Right cardiac atrium (tissue), 5 donors: ENCODE measurements around the gene SMARCA4. TPM values are rescaled to one million over a fixed set of nuclear protein-coding genes. Genes with fewer than 3 reads are reported as not detected.

ENCODE experiments used
- ATAC-seq, 2 donors: fragments of 200-7000 bp; cut with Tn5 transposase; one replicate each; pipeline versions ENCODE4 v1.8.0 to v1.9.1; 2020; ENCODE audit warnings: moderate library complexity in 2 of 2, mild to moderate bottlenecking in 1 of 2
- DNase-seq, 3 donors: peaks; one replicate each; pipeline ENCODE4 v3.0.0-alpha.2; 2020
- H3K27ac ChIP-seq: one replicate; pipeline ENCODE4 v1.5.1; 2013; ENCODE audit warnings: mild to moderate bottlenecking, low read length, control low read depth, moderate library complexity
- H3K27me3 ChIP-seq: one replicate; pipeline ENCODE4 v1.6.1; 2013; ENCODE audit not compliant: control insufficient read depth, insufficient read depth
- H3K4me1 ChIP-seq: one replicate; pipeline ENCODE4 v1.6.1; 2013; ENCODE audit warnings: low read length; ENCODE audit not compliant: control insufficient read depth, insufficient read depth
- H3K4me3 ChIP-seq: one replicate; pipeline ENCODE4 v1.5.1; 2013; ENCODE audit warnings: low read length, control low read depth
- H3K9me3 ChIP-seq: one replicate; pipeline ENCODE4 v1.6.1; 2013; ENCODE audit warnings: low read length; ENCODE audit not compliant: control insufficient read depth
- WGBS: extraction: QIAGEN DNeasy Blood & Tissue Kit; methylation state at CpG from one replicate; pipeline ENCODE4 v1.1.7; 2013; 5-methylcytosine and 5-hydroxymethylcytosine counted together
- intact Hi-C, 4 donors: fragments of 100-400 bp; cut with DNase I; formaldehyde crosslinking; loops; one replicate each; pipeline versions ENCODE4 v1.11.0 to v1.14.0; 2022 to 2023
- polyA plus RNA-seq: library from polyadenylated mRNA; stranded (reverse); fragments of 200-250 nt; gene quantifications from one replicate; pipeline ENCODE4 v1.2.3, GENCODE V29; 2013
- total RNA-seq, 4 donors: library from RNA; stranded (reverse); fragmentation: NEBNext Ultra II Directional; extraction: Animal tissue kit (Norgen Biotek cat#: 25700); gene quantifications; one replicate each; pipeline ENCODE4 v1.2.1, GENCODE V29; 2021
- donor health status: healthy with polysubstance abuse.
- donor health status: DM: no; HTN: yes; CAD: no.
- donor health status: DM: no; HTN: no; CAD: no.
- donor health status: DM: no; HTN: yes; CAD: no; lungs with severe emphysema.
- donor health status: DM: yes; HTN: yes; CAD: no.

SMARCA4 gene
- total and polyA plus RNA-seq, 5 donors = 33.1 to 49.6 (median 44.4) TPM

DNA sequence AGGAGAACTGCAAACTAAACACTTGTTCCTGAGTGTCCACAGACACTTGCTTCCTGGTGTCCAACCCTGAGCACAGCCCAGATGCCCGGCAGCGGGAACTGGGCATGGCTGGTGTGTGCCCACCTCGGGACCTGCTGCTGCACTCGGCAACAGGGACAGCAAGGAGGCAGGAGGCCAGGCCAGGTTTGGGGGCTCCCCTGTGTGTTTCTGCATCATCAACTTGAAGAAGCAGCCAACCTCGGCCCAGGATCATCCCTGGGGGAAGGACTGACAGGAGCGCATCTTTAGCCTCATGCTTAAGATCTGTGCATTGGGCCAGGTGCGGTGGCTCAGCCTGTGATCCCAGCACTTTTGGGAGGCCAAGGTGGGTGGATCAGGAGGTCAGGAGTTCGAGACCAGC is 93.4 kb downstream of the SMARCA4 start:
- Histone ChIP-seq H3K9me3 (no peaks in the 10 kb centered on the region), H3K4me3 (no peak overlapping the region), H3K27ac (no peak overlapping the region), H3K4me1 (no peaks in the 10 kb centered on the region), H3K27me3 (no peaks in the 10 kb centered on the region)
- intact Hi-C loops = no loop called here
- no peak for DNase-seq
- ATAC-seq = no peak
- WGBS = 93% methylated on average over 8 of the region's 8 CpGs

DNA sequence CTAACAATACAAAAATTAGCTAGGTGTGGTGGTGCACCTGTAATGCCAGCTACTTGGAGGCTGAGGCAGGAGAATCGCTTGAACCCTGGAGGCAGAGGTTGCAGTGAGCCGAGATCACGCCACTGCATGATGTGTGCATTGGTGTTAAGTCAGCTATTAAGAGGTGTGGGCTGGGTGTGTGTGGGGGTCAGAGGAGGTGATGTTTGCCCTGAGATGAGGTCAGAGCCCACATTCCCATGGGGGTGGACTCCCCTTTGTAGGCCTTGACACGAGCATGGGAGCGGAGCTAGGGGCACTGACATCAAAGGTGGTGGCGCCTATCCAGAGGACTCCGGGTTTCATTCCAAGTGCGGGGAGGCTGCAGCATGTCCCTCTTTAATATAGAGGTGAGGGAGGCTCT is 93.8 kb downstream of the SMARCA4 start:
- no peak overlapping the region for H3K4me3 ChIP-seq
- intact Hi-C loops = no loop called here
- DNase-seq (no peak), ATAC-seq (no peak)
- H3K27me3 ChIP-seq = no peaks in the 10 kb centered on the region
- H3K4me1 ChIP-seq = no peaks in the 10 kb centered on the region
- no peaks in the 10 kb centered on the region for H3K9me3 ChIP-seq
- no peak overlapping the region for H3K27ac ChIP-seq
- WGBS = 92% methylated on average over 8 of the region's 8 CpGs

DNA sequence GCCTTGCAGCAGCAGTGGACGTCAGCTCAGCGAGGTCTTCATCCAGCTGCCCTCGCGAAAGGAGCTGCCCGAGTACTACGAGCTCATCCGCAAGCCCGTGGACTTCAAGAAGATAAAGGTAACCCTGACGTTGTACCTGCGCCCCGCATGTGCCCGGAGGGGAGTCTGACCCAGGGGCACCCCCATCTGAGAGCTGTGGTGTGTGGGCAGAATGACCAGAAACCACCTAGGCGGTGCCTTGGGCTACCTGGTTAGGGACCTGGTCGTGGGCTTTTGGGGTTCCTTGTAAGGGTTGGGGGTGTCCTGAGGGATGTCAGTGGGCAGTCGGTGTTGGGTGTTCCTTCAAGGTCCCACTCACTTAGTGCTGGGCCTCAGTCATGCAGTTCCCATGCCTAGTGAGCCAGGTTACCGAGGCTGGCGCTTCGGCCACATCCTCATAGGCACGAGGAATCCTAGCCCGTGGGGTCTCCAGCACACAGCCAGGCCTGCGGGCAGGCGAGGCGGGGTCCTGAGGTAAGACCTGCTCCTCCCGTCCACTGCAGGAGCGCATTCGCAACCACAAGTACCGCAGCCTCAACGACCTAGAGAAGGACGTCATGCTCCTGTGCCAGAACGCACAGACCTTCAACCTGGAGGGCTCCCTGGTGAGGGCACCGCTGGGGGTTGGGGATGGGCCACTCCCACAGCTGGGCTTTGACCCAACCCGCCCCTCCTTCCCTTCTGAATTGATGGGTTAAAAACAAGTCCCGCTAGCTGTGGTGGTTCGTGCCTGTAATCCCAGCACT is 97.6 kb downstream of the SMARCA4 start:
- WGBS = 95% methylated on average over 34 of the region's 34 CpGs
- intact Hi-C loops = no loop called here
- ATAC-seq = no peak

DNA sequence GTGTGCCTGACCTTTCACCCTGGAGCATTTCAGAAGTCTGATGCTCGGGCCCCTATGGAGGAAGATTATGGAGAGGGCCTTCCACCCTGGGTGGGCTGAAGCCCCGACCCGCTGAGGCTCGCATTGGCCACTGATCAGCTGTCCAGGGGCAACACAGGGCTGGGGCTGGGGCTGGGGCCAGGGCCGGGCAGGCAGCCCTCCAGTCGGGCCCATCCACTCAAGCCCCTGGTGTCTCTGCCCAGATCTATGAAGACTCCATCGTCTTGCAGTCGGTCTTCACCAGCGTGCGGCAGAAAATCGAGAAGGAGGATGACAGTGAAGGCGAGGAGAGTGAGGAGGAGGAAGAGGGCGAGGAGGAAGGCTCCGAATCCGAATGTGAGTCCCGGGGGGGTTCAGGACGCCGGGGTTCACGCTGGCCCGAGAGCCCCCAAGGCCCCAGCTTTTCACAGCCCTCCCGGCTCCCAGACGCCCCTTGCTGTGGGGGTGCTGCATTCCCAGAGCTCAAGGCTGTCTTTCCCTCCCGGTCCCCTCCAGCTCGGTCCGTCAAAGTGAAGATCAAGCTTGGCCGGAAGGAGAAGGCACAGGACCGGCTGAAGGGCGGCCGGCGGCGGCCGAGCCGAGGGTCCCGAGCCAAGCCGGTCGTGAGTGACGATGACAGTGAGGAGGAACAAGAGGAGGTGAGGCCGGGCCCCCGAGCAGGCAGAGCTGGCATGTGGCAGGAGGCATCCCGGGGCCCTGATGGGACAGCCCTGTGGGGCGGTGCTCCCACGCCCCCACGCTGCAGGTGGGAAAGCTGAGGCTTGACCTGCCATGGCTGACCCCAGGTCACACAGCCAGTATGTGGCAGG is 98.9 kb downstream of the SMARCA4 start:
- no peak for DNase-seq
- H3K4me1 ChIP-seq = no peaks in the 10 kb centered on the region
- H3K27ac ChIP-seq = no peak overlapping the region
- no peaks in the 10 kb centered on the region for H3K9me3 ChIP-seq
- H3K4me3 ChIP-seq = no peak overlapping the region
- peak in 1 of 2 donors; percentile 10 for ATAC-seq
- no peaks in the 10 kb centered on the region for H3K27me3 ChIP-seq
- intact Hi-C loops = no loop called here
- 95% methylated on average over 43 of the region's 43 CpGs for WGBS

More for the DNA sequence above, 97.6 kb downstream of the SMARCA4 start:
- H3K4me3 ChIP-seq = no peak overlapping the region
- no peaks in the 10 kb centered on the region for H3K9me3 ChIP-seq
- no peak for DNase-seq
- no peaks in the 10 kb centered on the region for H3K4me1 ChIP-seq
- H3K27me3 ChIP-seq = no peaks in the 10 kb centered on the region
- H3K27ac ChIP-seq = no peak overlapping the region

DNA sequence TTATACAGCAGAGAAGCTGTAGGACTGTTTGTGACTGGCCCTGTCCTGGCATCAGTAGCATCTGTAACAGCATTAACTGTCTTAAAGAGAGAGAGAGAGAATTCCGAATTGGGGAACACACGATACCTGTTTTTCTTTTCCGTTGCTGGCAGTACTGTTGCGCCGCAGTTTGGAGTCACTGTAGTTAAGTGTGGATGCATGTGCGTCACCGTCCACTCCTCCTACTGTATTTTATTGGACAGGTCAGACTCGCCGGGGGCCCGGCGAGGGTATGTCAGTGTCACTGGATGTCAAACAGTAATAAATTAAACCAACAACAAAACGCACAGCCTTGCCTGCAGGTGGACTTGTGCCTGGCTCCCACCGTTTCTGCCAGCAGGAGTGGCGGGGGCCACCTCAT is 101.1 kb downstream of the SMARCA4 start:
- Histone ChIP-seq H3K27ac (no peak overlapping the region), H3K27me3 (no peaks in the 10 kb centered on the region), H3K9me3 (no peaks in the 10 kb centered on the region), H3K4me1 (no peaks in the 10 kb centered on the region), H3K4me3 (no peak overlapping the region)
- WGBS = 89% methylated on average over 14 of the region's 14 CpGs
- ATAC-seq = no peak
- no peak for DNase-seq
- intact Hi-C loops = no loop called here

DNA sequence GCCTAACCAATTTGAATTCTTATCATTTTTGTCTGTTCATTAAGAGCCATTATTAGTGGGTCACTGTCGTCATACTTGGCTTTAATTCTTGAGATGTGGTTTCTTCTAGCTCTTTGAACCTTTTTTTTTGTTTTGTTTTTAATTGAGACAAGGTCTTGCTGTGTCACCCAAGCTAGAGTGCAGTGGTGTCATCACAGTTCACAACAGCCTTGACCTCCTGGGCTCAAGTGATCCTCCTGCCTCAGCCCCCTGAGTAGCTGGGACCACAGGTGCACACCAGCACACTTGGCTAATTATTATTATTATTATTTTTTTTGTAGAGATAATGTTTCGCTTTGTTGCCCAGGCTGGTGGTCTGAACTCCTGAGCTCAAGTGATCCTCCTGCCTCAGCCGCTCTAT is 102.6 kb downstream of the SMARCA4 start:
- no peak for ATAC-seq
- H3K9me3 ChIP-seq = no peaks in the 10 kb centered on the region
- no peaks in the 10 kb centered on the region for H3K27me3 ChIP-seq
- H3K27ac ChIP-seq = no peak overlapping the region
- intact Hi-C loops = no loop called here
- H3K4me1 ChIP-seq = no peaks in the 10 kb centered on the region
- DNase-seq = no peak
- no peak overlapping the region for H3K4me3 ChIP-seq
- 87% methylated on average over 3 of the region's 3 CpGs for WGBS

DNA sequence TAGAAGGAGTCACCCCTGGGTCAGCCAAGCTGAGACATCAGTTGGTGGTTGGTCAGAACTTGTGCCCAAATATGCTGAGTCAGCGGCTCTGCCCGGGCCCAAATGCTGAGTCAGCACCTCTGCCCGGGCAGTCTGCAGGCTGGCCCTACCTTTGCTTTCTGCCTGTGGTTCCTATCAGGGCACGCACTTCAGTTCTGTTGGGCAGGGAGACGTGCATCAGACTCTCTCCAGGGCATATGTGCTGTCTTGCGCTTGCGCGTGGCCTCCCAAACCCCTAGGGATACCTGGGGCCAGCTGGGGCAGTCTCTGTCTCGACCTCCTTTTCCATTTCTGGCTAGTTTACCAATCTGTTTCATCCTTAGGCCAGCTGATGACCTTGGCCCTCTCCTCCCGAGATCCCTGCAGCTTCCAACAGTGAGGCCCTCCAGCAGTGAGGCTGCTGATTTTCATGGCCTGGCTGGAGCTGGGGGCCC is 104.0 kb downstream of the SMARCA4 start:
- DNase-seq (no peak), ATAC-seq (peak in 1 of 2 donors; percentile 29)
- no peaks in the 10 kb centered on the region for H3K9me3 ChIP-seq
- no peaks in the 10 kb centered on the region for H3K27me3 ChIP-seq
- no peaks in the 10 kb centered on the region for H3K4me1 ChIP-seq
- H3K27ac ChIP-seq = no peak overlapping the region
- intact Hi-C loops = no loop called here
- 81% methylated on average over 10 of the region's 10 CpGs for whole genome bisulfite sequencing
- no peak overlapping the region for H3K4me3 ChIP-seq

DNA sequence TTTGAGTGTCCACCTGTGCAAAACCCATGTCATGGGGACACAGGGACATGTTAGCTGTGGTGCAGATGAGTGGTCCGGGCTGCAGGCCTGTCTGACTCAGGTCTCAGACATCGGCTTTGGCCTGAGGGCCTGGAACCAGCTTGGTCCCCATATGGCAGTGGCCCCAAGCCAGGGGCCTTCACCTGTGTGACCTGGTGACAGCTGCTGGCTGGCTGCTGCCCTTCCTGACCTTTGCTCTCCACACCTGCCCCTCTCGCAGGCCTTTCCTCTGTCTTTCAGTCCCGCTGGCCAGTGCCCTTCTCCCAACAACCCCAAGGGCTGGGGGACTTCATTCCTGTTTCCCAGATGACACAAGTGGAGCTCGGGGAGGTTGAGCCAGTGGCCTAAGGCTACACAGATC is 105.5 kb downstream of the SMARCA4 start:
- 98% methylated on average over 5 of the region's 5 CpGs for WGBS
- DNase-seq = no peak
- no peak overlapping the region for H3K27ac ChIP-seq

DNA sequence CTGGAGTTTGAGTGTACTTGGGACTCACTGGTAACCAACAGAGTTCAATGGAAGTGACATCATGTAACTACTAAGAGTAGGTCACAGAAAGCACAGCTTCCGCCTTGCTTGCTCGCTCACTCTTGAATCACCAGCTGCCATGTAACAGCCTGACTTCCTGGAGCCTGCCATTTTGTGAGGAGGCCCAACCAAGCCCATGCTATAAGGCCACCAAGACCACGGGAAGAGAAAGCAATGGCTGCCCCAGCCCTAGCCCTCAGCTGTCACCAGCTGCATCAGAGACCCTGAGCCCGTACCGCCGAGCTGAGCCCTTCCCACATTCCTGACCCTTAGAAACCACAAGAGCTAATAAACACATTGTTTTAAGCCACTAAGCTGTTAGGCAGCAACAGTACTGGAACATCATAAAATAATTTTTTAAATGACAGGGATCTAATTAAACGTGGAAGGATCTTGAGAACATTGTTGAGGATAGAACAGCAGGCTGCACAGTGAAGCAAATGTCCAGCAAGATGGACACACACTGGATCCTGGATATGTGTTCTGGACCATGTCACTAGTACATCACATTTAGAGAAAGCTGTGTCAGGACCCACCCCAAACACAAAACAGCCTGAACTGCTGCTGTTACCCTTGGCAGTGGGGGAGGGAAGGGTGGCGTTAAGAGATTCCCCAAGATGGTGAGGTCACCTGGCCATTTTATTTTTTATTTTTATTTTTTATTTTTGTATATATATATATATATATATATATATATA is 106.7 kb downstream of the SMARCA4 start:
- 97% methylated on average over 8 of the region's 8 CpGs for WGBS
- DNase-seq = no peak
- ATAC-seq = no peak
- no peaks in the 10 kb centered on the region for H3K9me3 ChIP-seq
- intact Hi-C loops = no loop called here
- no peaks in the 10 kb centered on the region for H3K27me3 ChIP-seq
- no peak overlapping the region for H3K27ac ChIP-seq
- H3K4me3 ChIP-seq = no peak overlapping the region
- no peaks in the 10 kb centered on the region for H3K4me1 ChIP-seq

More for the DNA sequence above, 105.5 kb downstream of the SMARCA4 start:
- H3K4me3 ChIP-seq = no peak overlapping the region
- H3K4me1 ChIP-seq = no peaks in the 10 kb centered on the region
- no peaks in the 10 kb centered on the region for H3K9me3 ChIP-seq
- peak in 1 of 2 donors; percentile 13 for ATAC-seq
- intact Hi-C loops = no loop called here
- no peaks in the 10 kb centered on the region for H3K27me3 ChIP-seq

DNA sequence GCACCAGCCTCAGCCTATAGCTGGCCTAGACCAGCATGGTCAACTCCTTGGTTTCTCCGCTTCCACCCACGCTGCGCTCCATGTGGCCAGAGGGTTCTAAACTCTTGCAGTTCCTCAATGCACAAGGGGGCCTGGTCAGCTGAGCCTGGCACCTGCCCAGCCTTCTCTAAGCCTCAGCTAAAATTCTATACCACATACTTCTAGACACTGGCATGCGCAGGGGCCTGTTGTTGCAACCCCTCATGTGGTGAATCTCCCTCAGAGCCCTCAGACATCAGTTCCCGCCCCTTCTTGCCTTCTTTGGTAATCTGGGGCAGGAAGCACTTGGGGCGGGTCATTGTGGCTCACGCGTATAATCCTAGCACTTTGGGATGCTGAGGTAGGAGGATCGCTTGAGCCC is 108.7 kb downstream of the SMARCA4 start:
- peak in 1 of 2 donors; percentile 21 for ATAC-seq
- Histone ChIP-seq H3K27ac (no peak overlapping the region), H3K9me3 (no peaks in the 10 kb centered on the region), H3K4me1 (no peaks in the 10 kb centered on the region), H3K27me3 (no peaks in the 10 kb centered on the region), H3K4me3 (no peak overlapping the region)
- intact Hi-C loops = no loop called here
- no peak for DNase-seq
- WGBS = 74% methylated on average over 9 of the region's 9 CpGs

DNA sequence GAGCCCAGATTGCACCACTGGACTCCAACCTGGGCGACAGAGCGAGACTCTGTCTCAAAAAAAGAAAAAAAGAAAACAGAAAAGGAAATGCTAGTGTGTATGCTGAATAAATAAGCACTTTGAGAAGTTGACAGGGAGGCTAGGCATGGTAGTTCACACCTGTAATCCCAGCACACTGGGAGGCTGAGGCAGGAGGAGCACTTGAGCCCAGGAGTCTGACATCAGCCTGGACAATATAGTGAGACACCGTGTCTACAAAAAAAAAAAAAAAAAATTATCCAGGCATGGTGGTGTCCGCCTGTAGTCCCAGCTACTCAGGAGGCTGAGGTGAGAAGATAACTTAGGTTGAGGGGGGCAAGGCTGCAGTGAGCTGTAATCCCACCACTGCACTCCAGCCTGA is 109.3 kb downstream of the SMARCA4 start:
- no peak overlapping the region for H3K27ac ChIP-seq
- intact Hi-C loops = no loop called here
- no peaks in the 10 kb centered on the region for H3K4me1 ChIP-seq
- DNase-seq (no peak), ATAC-seq (no peak)
- WGBS = 98% methylated on average over 4 of the region's 4 CpGs
- no peaks in the 10 kb centered on the region for H3K9me3 ChIP-seq
- no peaks in the 10 kb centered on the region for H3K27me3 ChIP-seq
- H3K4me3 ChIP-seq = no peak overlapping the region
